ENCODE results near the gene MARK1. TPM values are rescaled to one million over a fixed set of nuclear protein-coding genes. Genes with fewer than 3 reads are reported as not detected.

MARK1 gene
- total RNA-seq (10 to 100 TPM; 12.1 to 25.1 (median 16.7) TPM), polyA plus RNA-seq (10 to 100 TPM in 1 of 2 donors, 1 to 10 TPM in 1; 4.0 to 13.1 TPM)
- long read RNA-seq, donor 1, transcript MARK1-201 (18 exons, 2,946 nt): major isoform, 5 of 14 reads
- long read RNA-seq, donor 1, partial matches to known transcripts: 8 of 14 reads
- long read RNA-seq, donor 1, other reads (novel, unspliced or antisense): 1 of 14 reads
- long read RNA-seq, donor 2, full-length matches to known transcripts: 3 of 14 reads
- long read RNA-seq, donor 2, partial matches to known transcripts: 7 of 14 reads
- long read RNA-seq, donor 2, other reads (novel, unspliced or antisense): 4 of 14 reads
- long read RNA-seq, donor 3, full-length matches to known transcripts: 13 of 30 reads
- long read RNA-seq, donor 3, partial matches to known transcripts: 12 of 30 reads
- long read RNA-seq, donor 3, other reads (novel, unspliced or antisense): 5 of 30 reads

- peaks cover 0 to 56% (median 0%) of the 10 kb centered on the region in 9 donors for H3K27me3 ChIP-seq
- TF ChIP-seq POLR2A (IDR thresholded peaks at IDR 0.05) (peak in 1 of 2 donors; percentile 10), CTCF (IDR thresholded peaks at IDR 0.05) (no peak)
- H3K36me3 ChIP-seq: no peaks in the 10 kb centered on the region
- H3K4me1 ChIP-seq: peaks cover 0 to 26% (median 6%) of the 10 kb centered on the region in 12 donors
- peak within 1 kb of the TSS; percentile 73 to 95 (median 88) for H3K4me3 ChIP-seq
- DNase-seq (peak; percentile 83 to 90 (median 88)), ATAC-seq (peak; percentile 92 to 96 (median 93))
- peaks cover 0 to 2% (median 0%) of the 10 kb centered on the region in 12 donors for H3K9me3 ChIP-seq
- peak within 1 kb of the TSS; percentile 73 to 95 (median 88) for H3K27ac ChIP-seq
- intact Hi-C loops (cut with DNase I): loop anchor here in 5 of 10 donors (5.0 to 10.0 kb wide), 3 partner anchors 219 to 233 kb away; partner anchors contain the start of gene MTARC2 (in 1 of the 5)
- WGBS, 4 donors: 0 to 1% (median 1%) methylated on average over 48 to 96 of the region's 96 CpGs
Observed at GRCh38 chr1:220527908-220528678, at the start of gene MARK1. Gene MARK1 (plus strand): TSS chr1:220528136. CDS start chr1:220528823, 687 bp downstream.

DNA sequence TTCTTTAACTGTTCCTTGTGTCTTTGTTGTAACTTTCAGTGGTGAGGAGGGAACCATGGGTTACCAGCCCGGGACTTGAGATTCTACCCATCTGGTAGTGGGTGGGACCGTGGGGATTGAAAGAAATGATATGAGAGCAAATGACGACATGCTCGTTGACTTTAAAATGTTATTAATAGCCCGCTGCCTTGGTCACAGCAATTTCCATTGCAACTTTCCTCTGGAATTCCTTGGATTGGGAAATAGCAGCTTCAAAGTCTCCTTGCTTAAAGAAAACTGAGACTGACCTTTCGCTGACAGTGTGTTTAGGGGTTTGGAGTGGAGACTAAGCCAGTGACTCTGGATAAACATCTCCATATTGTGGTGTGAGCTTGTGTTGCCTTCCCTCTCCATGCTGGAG is 44.2 kb upstream of the MARK1 start:
- no peaks in the 10 kb centered on the region for H3K36me3 ChIP-seq
- peak in 4 of 5 donors; percentile 26 to 37 (median 32) for DNase-seq
- 48 to 57% (median 52%) methylated on average over 6 of the region's 6 CpGs for WGBS, 4 donors
- no peak overlapping the region for H3K4me3 ChIP-seq
- no peaks in the 10 kb centered on the region for H3K9me3 ChIP-seq
- TF ChIP-seq CTCF (IDR thresholded peaks at IDR 0.05) (no peak), POLR2A (IDR thresholded peaks at IDR 0.05) (no peak)
- H3K27me3 ChIP-seq: no peaks in the 10 kb centered on the region
- H3K4me1 ChIP-seq: peaks cover 0 to 14% (median 0%) of the 10 kb centered on the region in 12 donors
- intact Hi-C loops (cut with DNase I): loop anchor here in 1 of 10 donors (10.0 kb wide), 1 partner anchor 189 kb away; no protein-coding TSS in a partner anchor
- peak; percentile 77 to 88 (median 83) for ATAC-seq
- H3K27ac ChIP-seq: peak overlapping the region in 10 of 12 donors; percentile 23 to 77 (median 48)

- H3K4me3 ChIP-seq: no peak overlapping the region
- TF ChIP-seq POLR2A (IDR thresholded peaks at IDR 0.05) (no peak), CTCF (IDR thresholded peaks at IDR 0.05) (no peak)
- peaks cover 0 to 14% (median 0%) of the 10 kb centered on the region in 12 donors for H3K4me1 ChIP-seq
- no peaks in the 10 kb centered on the region for H3K9me3 ChIP-seq
- H3K36me3 ChIP-seq: no peaks in the 10 kb centered on the region
- no peaks in the 10 kb centered on the region for H3K27me3 ChIP-seq
- peak overlapping the region in 9 of 12 donors; percentile 30 to 77 (median 52) for H3K27ac ChIP-seq
- no peak for DNase-seq
- ATAC-seq: peak; percentile 12 to 61 (median 22)
- intact Hi-C loops (cut with DNase I): loop anchor here in 1 of 10 donors (10.0 kb wide), 1 partner anchor 189 kb away; no protein-coding TSS in a partner anchor
Observed at GRCh38 chr1:220484135-220484534, 43.8 kb upstream of the MARK1 start.

Measured in heart left ventricle (tissue), 16 donors.